Mesenchymal stem cell (in vitro differentiated cells and primary cell): Measurements from ENCODE around the gene RIC8A.
A peak's percentile ranks its signal among the peaks of the same experiment; 100 is the strongest.

Experiments
- DNase-seq: peaks from one replicate; pipeline ENCODE4 v3.0.0-alpha.2; 2013
- H2AFZ ChIP-seq: one replicate; pipeline ENCODE4 v1.6.1; 2013; ENCODE audit warnings: low read depth, mild to moderate bottlenecking, control low read depth, inconsistent platforms, low read length, moderate library complexity
- H2AK5ac ChIP-seq: 2 replicates; pipeline ENCODE4 v1.6.1; 2013; ENCODE audit warnings: low read length, moderate library complexity, mild to moderate bottlenecking, inconsistent platforms; ENCODE audit not compliant: severe bottlenecking
- H2BK120ac ChIP-seq: one replicate; pipeline ENCODE4 v1.6.1; 2013; ENCODE audit warnings: low read depth, mild to moderate bottlenecking, inconsistent platforms, low read length, moderate library complexity
- H2BK12ac ChIP-seq, 2 experiments: one replicate each; pipeline ENCODE4 v1.6.1; 2013; ENCODE audit warnings: inconsistent platforms in 2 of 2, low read length in 2 of 2, mild to moderate bottlenecking in 2 of 2, moderate library complexity in 2 of 2, control low read depth in 1 of 2
- H2BK15ac ChIP-seq: one replicate; pipeline ENCODE4 v1.6.1; 2013; ENCODE audit warnings: mild to moderate bottlenecking, low read depth, inconsistent platforms; ENCODE audit not compliant: poor library complexity, severe bottlenecking
- H2BK5ac ChIP-seq: 2 replicates; pipeline ENCODE4 v1.6.1; 2013; ENCODE audit warnings: low read depth, mild to moderate bottlenecking, low read length, control low read depth, inconsistent platforms; ENCODE audit not compliant: poor library complexity, severe bottlenecking
- H3K14ac ChIP-seq, 2 experiments: one replicate each; pipeline ENCODE4 v1.6.1; 2013; ENCODE audit warnings: inconsistent platforms in 2 of 2, low read length in 2 of 2, control low read depth in 1 of 2, mild to moderate bottlenecking in 1 of 2, moderate library complexity in 1 of 2
- H3K18ac ChIP-seq, 2 experiments: one replicate each; pipeline ENCODE4 v1.6.1; 2013; ENCODE audit warnings: inconsistent platforms in 2 of 2, low read length in 2 of 2, control low read depth in 1 of 2, low read depth in 1 of 2, mild to moderate bottlenecking in 1 of 2
- H3K23ac ChIP-seq, 2 experiments: one replicate each; pipeline ENCODE4 v1.6.1; 2013; ENCODE audit warnings: inconsistent platforms in 2 of 2, low read length in 2 of 2, mild to moderate bottlenecking in 2 of 2, moderate library complexity in 2 of 2, control low read depth in 1 of 2
- H3K27ac ChIP-seq: 2 replicates; pipeline ENCODE4 v1.5.1; 2013; ENCODE audit warnings: mild to moderate bottlenecking, moderate library complexity, low read length, control low read depth, inconsistent platforms; ENCODE audit not compliant: poor library complexity, severe bottlenecking
- H3K27me3 ChIP-seq, 2 experiments: 2 replicates each; pipeline versions ENCODE4 v1.6.1 to v1.7.0; 2013; ENCODE audit warnings: low read length in 2 of 2, mild to moderate bottlenecking in 2 of 2, moderate library complexity in 2 of 2, control low read depth in 1 of 2, inconsistent platforms in 1 of 2; ENCODE audit not compliant: control insufficient read depth in 1 of 2, insufficient read depth in 1 of 2
- H3K36me3 ChIP-seq, 2 experiments: 2 replicates each; pipeline versions ENCODE4 v1.6.1 to v1.7.0; 2013; ENCODE audit warnings: low read length in 2 of 2, control low read depth in 1 of 2, inconsistent platforms in 1 of 2, low read depth in 1 of 2, mild to moderate bottlenecking in 1 of 2; ENCODE audit not compliant: insufficient read depth in 2 of 2, control insufficient read depth in 1 of 2
- H3K4ac ChIP-seq, 2 experiments: one replicate each; pipeline ENCODE4 v1.6.1; 2013; ENCODE audit warnings: inconsistent platforms in 2 of 2, low read length in 2 of 2, mild to moderate bottlenecking in 2 of 2, moderate library complexity in 2 of 2, control low read depth in 1 of 2, low read depth in 1 of 2
- H3K4me1 ChIP-seq: 2 replicates; pipeline ENCODE4 v1.6.1; 2013; ENCODE audit warnings: low read depth, low read length, control low read depth; ENCODE audit not compliant: control insufficient read depth, insufficient read depth
- H3K4me2 ChIP-seq: 2 replicates; pipeline ENCODE4 v1.6.1; 2013; ENCODE audit warnings: low read length, mild to moderate bottlenecking, inconsistent platforms; ENCODE audit not compliant: poor library complexity, severe bottlenecking
- H3K4me3 ChIP-seq, 2 experiments: 2 replicates each; pipeline versions ENCODE4 v1.5.1 to v1.7.0; 2013; ENCODE audit warnings: low read length in 2 of 2, mild to moderate bottlenecking in 2 of 2, control low read depth in 1 of 2, low read depth in 1 of 2; ENCODE audit not compliant: insufficient read depth in 1 of 2
- H3K79me1 ChIP-seq: replicated peaks from 2 replicates; pipeline ENCODE4 v1.6.1; 2013; ENCODE audit warnings: mild to moderate bottlenecking, control low read depth, low read length, inconsistent platforms; ENCODE audit not compliant: poor library complexity, severe bottlenecking
- H3K9ac ChIP-seq: 2 replicates; pipeline ENCODE4 v1.7.0; 2013; ENCODE audit warnings: mild to moderate bottlenecking, low read length, moderate library complexity
- H3K9me3 ChIP-seq: 2 replicates; pipeline ENCODE4 v1.7.0; 2013; ENCODE audit warnings: mild to moderate bottlenecking, low read length; ENCODE audit not compliant: control insufficient read depth
- H4K8ac ChIP-seq: one replicate; pipeline ENCODE4 v1.6.1; 2013; ENCODE audit warnings: inconsistent platforms, mild to moderate bottlenecking, low read length, moderate library complexity
- H4K91ac ChIP-seq: one replicate; pipeline ENCODE4 v1.6.1; 2013; ENCODE audit warnings: mild to moderate bottlenecking, low read length, inconsistent platforms
- WGBS: methylation state at CpG from one replicate; pipeline ENCODE4 v1.1.7; 2013; ENCODE audit warnings: mixed read lengths; 5-methylcytosine and 5-hydroxymethylcytosine counted together

The RIC8A gene

GRCh38 chr11:232783-233565 is 25.5 kb downstream of the RIC8A start:
- H3K4me3 ChIP-seq = no peak overlapping the region
- no peak overlapping the region for H2BK5ac ChIP-seq
- no peak overlapping the region for H2AK5ac ChIP-seq
- no peak overlapping the region for H3K4me2 ChIP-seq
- no peak for DNase-seq
- no peak overlapping the region for H3K23ac ChIP-seq
- H2BK120ac ChIP-seq = no peak overlapping the region
- no peaks in the 10 kb centered on the region for H3K9me3 ChIP-seq
- H3K9ac ChIP-seq = no peak overlapping the region
- H3K79me1 ChIP-seq = peaks cover 39% of the 10 kb centered on the region
- H3K36me3 ChIP-seq = peaks cover 12 to 20% of the 10 kb centered on the region in 2 experiments
- H2BK15ac ChIP-seq = no peak overlapping the region
- no peak overlapping the region for H3K14ac ChIP-seq
- H3K4me1 ChIP-seq = peaks cover 4% of the 10 kb centered on the region
- H4K8ac ChIP-seq = no peak overlapping the region
- H2AFZ ChIP-seq = no peak overlapping the region
- no peak overlapping the region for H2BK12ac ChIP-seq
- H4K91ac ChIP-seq = no peak overlapping the region
- no peak overlapping the region for H3K4ac ChIP-seq
- no peak overlapping the region for H3K27ac ChIP-seq
- no peak overlapping the region for H3K18ac ChIP-seq
- 95% methylated on average over 20 of the region's 20 CpGs for WGBS
- H3K27me3 ChIP-seq = no peaks in the 10 kb centered on the region

- Histone ChIP-seq H3K27ac (no peak overlapping the region), H3K79me1 (peaks cover 29% of the 10 kb centered on the region), H3K27me3 (no peaks in the 10 kb centered on the region), H3K18ac (no peak overlapping the region), H3K9me3 (no peaks in the 10 kb centered on the region), H3K36me3 (peaks cover 13 to 23% of the 10 kb centered on the region in 2 experiments), H2BK12ac (no peak overlapping the region), H2AFZ (no peak overlapping the region), H2AK5ac (no peak overlapping the region), H3K4me3 (peak overlapping the region in 1 of 2 experiments; percentile 97), H3K23ac (no peak overlapping the region), H2BK5ac (no peak overlapping the region), H3K4ac (no peak overlapping the region), H3K4me1 (peaks cover 6% of the 10 kb centered on the region), H4K91ac (no peak overlapping the region), H3K9ac (peak overlapping the region; percentile 95), H3K14ac (no peak overlapping the region), H2BK120ac (no peak overlapping the region), H4K8ac (no peak overlapping the region), H2BK15ac (no peak overlapping the region), H3K4me2 (peak overlapping the region; percentile 62)
- 89% methylated on average over 8 of the region's 8 CpGs for WGBS
- DNase-seq = no peak
Measured at GRCh38 chr11:235180-235579, 27.7 kb downstream of the RIC8A start.

- H4K8ac ChIP-seq = peak overlapping the region; percentile 32
- H3K36me3 ChIP-seq = peaks cover 11 to 23% of the 10 kb centered on the region in 2 experiments
- no peak overlapping the region for H2BK15ac ChIP-seq
- peak overlapping the region; percentile 95 for H3K9ac ChIP-seq
- peaks cover 6% of the 10 kb centered on the region for H3K4me1 ChIP-seq
- peak overlapping the region in 1 of 2 experiments; percentile 80 for H3K14ac ChIP-seq
- peak overlapping the region; percentile 85 to 97 for H3K4me3 ChIP-seq
- no peak overlapping the region for H2BK5ac ChIP-seq
- H3K4ac ChIP-seq = peak overlapping the region in 1 of 2 experiments; percentile 81
- WGBS = 14% methylated on average over 12 of the region's 13 CpGs
- H3K4me2 ChIP-seq = peak overlapping the region; percentile 62
- DNase-seq = no peak
- peaks cover 25% of the 10 kb centered on the region for H3K79me1 ChIP-seq
- no peak overlapping the region for H2AK5ac ChIP-seq
- peak overlapping the region in 1 of 2 experiments; percentile 40 for H2BK12ac ChIP-seq
- no peak overlapping the region for H2BK120ac ChIP-seq
- H3K18ac ChIP-seq = peak overlapping the region; percentile 85 to 91
- H2AFZ ChIP-seq = peak overlapping the region; percentile 2
- peak overlapping the region in 1 of 2 experiments; percentile 2 for H3K23ac ChIP-seq
- no peak overlapping the region for H4K91ac ChIP-seq
- no peaks in the 10 kb centered on the region for H3K27me3 ChIP-seq
- no peaks in the 10 kb centered on the region for H3K9me3 ChIP-seq
- H3K27ac ChIP-seq = peak overlapping the region; percentile 48
Measured at GRCh38 chr11:235609-235996, 28.1 kb downstream of the RIC8A start.

GRCh38 chr11:235997-236773 is 28.7 kb downstream of the RIC8A start, which contains the start of gene SIRT3:
SIRT3 (minus strand) TSS chr11:236342; CDS start chr11:236328, 14 bp downstream.
- H3K23ac ChIP-seq = peak within 1 kb of the TSS in 1 of 2 experiments; percentile 2
- no peak within 1 kb of the TSS for H2BK5ac ChIP-seq
- H3K27me3 ChIP-seq = no peaks in the 10 kb centered on the region
- H3K36me3 ChIP-seq = peaks cover 16 to 26% of the 10 kb centered on the region in 2 experiments
- peak within 1 kb of the TSS; percentile 86 for H4K91ac ChIP-seq
- H2BK12ac ChIP-seq = peak within 1 kb of the TSS in 1 of 2 experiments; percentile 40
- peak within 1 kb of the TSS; percentile 2 for H2AFZ ChIP-seq
- H3K9ac ChIP-seq = peak within 1 kb of the TSS; percentile 98
- peak within 1 kb of the TSS; percentile 50 for H4K8ac ChIP-seq
- peak within 1 kb of the TSS; percentile 92 for H3K27ac ChIP-seq
- H2BK15ac ChIP-seq = no peak within 1 kb of the TSS
- H3K4me1 ChIP-seq = peaks cover 6% of the 10 kb centered on the region
- peak within 1 kb of the TSS; percentile 85 to 100 for H3K4me3 ChIP-seq
- H3K4me2 ChIP-seq = peak within 1 kb of the TSS; percentile 88
- H3K14ac ChIP-seq = peak within 1 kb of the TSS in 1 of 2 experiments; percentile 80
- WGBS = under 1% methylated on average over 27 of the region's 70 CpGs
- H3K18ac ChIP-seq = peak within 1 kb of the TSS; percentile 85 to 91
- peak within 1 kb of the TSS; percentile 77 for H2BK120ac ChIP-seq
- H3K9me3 ChIP-seq = no peaks in the 10 kb centered on the region
- H2AK5ac ChIP-seq = no peak within 1 kb of the TSS
- peaks cover 28% of the 10 kb centered on the region for H3K79me1 ChIP-seq
- DNase-seq = peak; percentile 86
- peak within 1 kb of the TSS; percentile 66 to 81 for H3K4ac ChIP-seq
